Mammary microvascular endothelial cell (primary cell): ENCODE results near the gene TMEM202. TPM values are rescaled to one million over a fixed set of nuclear protein-coding genes. Genes with fewer than 3 reads are reported as not detected.

Experiments
- total RNA-seq: library from RNA; depleted of rRNA; stranded (reverse); fragments of >200 nt; gene quantifications from 2 replicates; pipeline ENCODE4 v1.2.3, GENCODE V29; 2015

The TMEM202 gene, protein sequence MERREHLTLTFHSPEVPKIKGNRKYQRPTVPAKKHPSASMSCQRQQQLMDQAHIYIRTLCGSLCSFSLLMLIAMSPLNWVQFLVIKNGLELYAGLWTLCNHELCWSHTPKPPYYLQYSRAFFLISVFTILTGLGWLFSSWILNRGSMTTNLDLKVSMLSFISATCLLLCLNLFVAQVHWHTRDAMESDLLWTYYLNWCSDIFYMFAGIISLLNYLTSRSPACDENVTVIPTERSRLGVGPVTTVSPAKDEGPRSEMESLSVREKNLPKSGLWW
- total RNA-seq: not detected in 2 replicates

DNA sequence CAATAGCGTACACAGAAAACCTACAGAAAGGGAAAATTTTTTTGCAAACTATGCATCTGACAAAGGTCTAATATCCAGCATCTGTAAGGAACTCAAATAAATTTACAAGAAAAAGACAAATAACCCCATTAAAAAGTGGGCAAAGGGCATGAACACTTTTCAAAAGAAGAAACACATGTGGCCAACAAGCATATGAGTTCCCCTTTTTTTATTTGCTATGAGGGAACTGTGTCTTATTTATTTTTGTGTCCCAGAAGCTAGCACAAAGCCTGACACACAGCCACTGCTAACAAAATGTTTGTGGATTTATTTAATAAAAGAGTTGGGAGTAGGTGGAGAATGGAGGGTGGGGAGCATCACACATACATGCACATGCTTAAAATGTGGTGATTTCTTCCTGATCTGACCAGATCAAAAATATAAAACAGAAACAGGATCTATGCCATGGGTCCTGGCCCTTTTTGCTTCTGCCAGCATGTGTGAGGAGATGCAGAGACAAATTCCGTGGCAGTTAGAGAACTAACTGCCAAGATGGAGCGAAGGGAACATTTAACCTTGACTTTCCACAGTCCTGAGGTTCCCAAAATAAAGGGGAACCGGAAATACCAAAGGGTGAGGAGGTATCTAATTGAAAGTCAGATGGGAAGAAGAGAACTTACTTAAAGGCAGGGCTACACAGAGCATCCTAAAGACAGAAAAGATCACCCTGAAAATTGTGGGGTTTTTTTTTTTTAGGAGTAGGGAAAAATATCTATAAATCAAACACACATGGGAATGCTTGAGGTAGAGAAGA lies at the start of gene TMEM202:
Gene TMEM202 (plus strand): TSS at position 510 of the 793 bp plus-strand sequence. CDS start 22 bp downstream, at position 532.

DNA sequence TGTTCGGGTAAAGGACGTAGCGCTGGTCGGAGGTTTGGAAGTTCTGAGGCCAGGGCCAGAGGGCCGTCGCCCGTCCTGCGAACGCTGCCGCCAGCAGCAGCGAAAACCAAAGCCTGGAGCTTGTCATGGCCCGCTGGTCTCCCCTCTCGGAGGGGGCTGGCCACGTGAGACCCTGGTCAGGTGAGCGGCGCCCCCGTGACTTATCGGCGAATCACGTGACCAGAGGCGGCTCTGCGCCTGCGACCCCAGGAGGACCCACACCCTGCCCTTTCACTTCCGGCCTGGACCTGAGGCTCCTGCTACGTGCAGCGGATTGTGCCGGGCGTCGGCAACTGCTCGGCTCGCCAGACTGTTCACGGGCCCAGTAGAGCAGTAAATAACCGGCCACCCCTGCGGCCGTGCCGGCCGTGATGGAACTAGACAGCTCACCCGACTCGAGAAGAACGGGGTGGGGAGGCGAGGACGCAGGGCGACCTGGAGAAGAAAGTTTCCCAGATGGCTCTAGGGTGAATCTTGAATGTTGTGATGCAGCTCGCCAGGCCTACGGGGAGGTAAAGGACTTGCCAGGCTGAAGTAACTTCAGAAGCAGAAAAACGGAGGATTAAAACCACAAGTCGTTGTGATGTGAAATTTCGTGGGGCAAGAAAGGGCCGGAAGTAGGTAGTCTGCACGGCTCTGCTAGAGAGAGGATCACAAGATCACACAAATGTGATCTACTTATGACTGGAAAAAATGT lies 22.1 kb upstream of the TMEM202 start, which contains the start of gene HEXA:
Gene HEXA (minus strand): TSS at position 169 of the 736 bp plus-strand sequence. CDS start 42 bp downstream, at position 127.

Other genes starting within 250 kb of the TMEM202 start
- gene GRAMD2A, start 200.5 kb upstream of the TMEM202 start, total RNA-seq: 0.20 and 0.47 TPM in 2 replicates
- 1,384 and 1,401 TPM in 2 replicates for gene PKM, start 167.1 kb upstream of the TMEM202 start, total RNA-seq
- 10.6 and 14.3 TPM in 2 replicates for gene PARP6, start 125.8 kb upstream of the TMEM202 start, total RNA-seq
- 0.13 TPM in 1 of 2 replicates, not detected in the other for gene CELF6, start 78.1 kb upstream of the TMEM202 start, total RNA-seq
- 61.6 and 72.6 TPM in 2 replicates for gene HEXA, start 22.3 kb upstream of the TMEM202 start, total RNA-seq
- 29.3 and 43.8 TPM in 2 replicates for gene ARIH1, start 76.0 kb downstream of the TMEM202 start, total RNA-seq